Limb (tissue), 2 donors: ENCODE results near the gene STPG2.
A peak's percentile ranks its signal among the peaks of the same experiment; 100 is the strongest.

ENCODE experiments used
- DNase-seq, 2 donors: peaks; one replicate each; pipeline ENCODE4 v3.0.0-alpha.2; 2016; ENCODE audit errors: extremely low spot score in 2 of 2

Gene STPG2

GRCh38 chr4:98143001-98143899 is at the start of gene STPG2:
TSS of gene STPG2 (minus strand) at chr4:98143476.
- peak; percentile 85 to 91 for DNase-seq

GRCh38 chr4:98185279-98185678 is 42.0 kb upstream of the STPG2 start:
- DNase-seq, result no peak

- DNase-seq, result no peak
These were observed 38.5 kb upstream of the STPG2 start for GRCh38 chr4:98181809-98182208.

GRCh38 chr4:98179951-98180350 is 36.7 kb upstream of the STPG2 start:
- no peak for DNase-seq

GRCh38 chr4:98176531-98176930 is 33.3 kb upstream of the STPG2 start:
- DNase-seq, result no peak

- DNase-seq, result no peak
These were observed 26.8 kb upstream of the STPG2 start for GRCh38 chr4:98170035-98170434.

- no peak for DNase-seq
These were observed 23.4 kb upstream of the STPG2 start for GRCh38 chr4:98166731-98167041.

- no peak for DNase-seq
These were observed 22.9 kb upstream of the STPG2 start for GRCh38 chr4:98166025-98166730.

- DNase-seq, result no peak
These were observed 19.4 kb upstream of the STPG2 start for GRCh38 chr4:98162696-98163095.

- no peak for DNase-seq
These were observed 8.1 kb upstream of the STPG2 start for GRCh38 chr4:98151145-98151924.

GRCh38 chr4:98150092-98150761 is 7.0 kb upstream of the STPG2 start:
- DNase-seq, result peak in 1 of 2 donors; percentile 18

GRCh38 chr4:98148856-98149255 is 5.6 kb upstream of the STPG2 start:
- DNase-seq, result no peak

GRCh38 chr4:98126141-98126540 is 17.1 kb downstream of the STPG2 start:
- DNase-seq, result no peak

- DNase-seq, result no peak
These were observed 17.7 kb downstream of the STPG2 start for GRCh38 chr4:98125585-98125984.

GRCh38 chr4:98117363-98117762 is 25.9 kb downstream of the STPG2 start:
- DNase-seq, result no peak

GRCh38 chr4:98113012-98113411 is 30.3 kb downstream of the STPG2 start:
- peak; percentile 37 to 67 for DNase-seq

- no peak for DNase-seq
These were observed 32.3 kb downstream of the STPG2 start for GRCh38 chr4:98110929-98111328.

GRCh38 chr4:98110214-98110613 is 33.1 kb downstream of the STPG2 start:
- DNase-seq, result no peak

- no peak for DNase-seq
These were observed 40.6 kb downstream of the STPG2 start for GRCh38 chr4:98102660-98103059.

- no peak for DNase-seq
These were observed 41.3 kb downstream of the STPG2 start for GRCh38 chr4:98101988-98102387.

GRCh38 chr4:98098764-98099163 is 44.5 kb downstream of the STPG2 start:
- DNase-seq, result no peak

GRCh38 chr4:98094118-98094517 is 49.2 kb downstream of the STPG2 start:
- no peak for DNase-seq
